Fibroblast of skin of left biceps (primary cell): ENCODE measurements around the gene PTGR3.

Source experiments
- DNase-seq, 2 experiments: peaks; one replicate each; pipeline ENCODE4 v3.0.0-alpha.2; 2013; ENCODE audit warnings: low read depth in 2 of 2

Gene PTGR3

GRCh38 chr18:75170022-75170789, 38.7 kb downstream of the PTGR3 start:
- no peak for DNase-seq

- DNase-seq = no peak
Observed at GRCh38 chr18:75169411-75169810, 39.5 kb downstream of the PTGR3 start.

- DNase-seq = no peak
Observed at GRCh38 chr18:75168619-75169018, 40.3 kb downstream of the PTGR3 start.

- DNase-seq = no peak
Observed at GRCh38 chr18:75167759-75168618, 41.0 kb downstream of the PTGR3 start.

- DNase-seq = no peak
Observed at GRCh38 chr18:75167137-75167536, 41.8 kb downstream of the PTGR3 start.

GRCh38 chr18:75165926-75166325, 43.0 kb downstream of the PTGR3 start:
- DNase-seq = no peak

GRCh38 chr18:75164479-75164878, 44.5 kb downstream of the PTGR3 start:
- DNase-seq = no peak

- DNase-seq = no peak
Observed at GRCh38 chr18:75163736-75164135, 45.2 kb downstream of the PTGR3 start.

GRCh38 chr18:75162978-75163377, 46.0 kb downstream of the PTGR3 start:
- DNase-seq = no peak

- DNase-seq = no peak
Observed at GRCh38 chr18:75162467-75162866, 46.5 kb downstream of the PTGR3 start.

- DNase-seq = no peak
Observed at GRCh38 chr18:75161256-75162028, 47.5 kb downstream of the PTGR3 start.

- DNase-seq = no peak
Observed at GRCh38 chr18:75160364-75160763, 48.6 kb downstream of the PTGR3 start.

- DNase-seq = no peak
Observed at GRCh38 chr18:75159646-75160356, 49.1 kb downstream of the PTGR3 start.

GRCh38 chr18:75159238-75159518, 49.8 kb downstream of the PTGR3 start:
- DNase-seq = no peak
